Kidney epithelial cell (primary cell): Measurements from ENCODE around the gene FAM89A. TPM values are rescaled to one million over a fixed set of nuclear protein-coding genes. Genes with fewer than 3 reads are reported as not detected.
"Not testable (repeated sequence)": the region's sequence is repeated elsewhere in the genome, so short reads cannot be mapped to it uniquely, and the experiment has no call there.

Source experiments
- DNase-seq: peaks from one replicate; pipeline ENCODE4 v3.0.0-alpha.2; 2010; ENCODE audit warnings: low read depth
- H3K27me3 ChIP-seq: 2 replicates; pipeline ENCODE4 v1.6.0; 2011; ENCODE audit warnings: low read length; ENCODE audit not compliant: control insufficient read depth, insufficient read depth
- H3K36me3 ChIP-seq: 2 replicates; pipeline ENCODE4 v1.5.1; 2011; ENCODE audit warnings: low read length; ENCODE audit not compliant: control insufficient read depth, insufficient read depth
- H3K4me3 ChIP-seq: 2 replicates; pipeline ENCODE4 v1.5.1; 2011; ENCODE audit warnings: low read depth, mild to moderate bottlenecking, control low read depth, low read length
- CTCF ChIP-seq: IDR thresholded peaks from 2 replicates; pipeline ENCODE4 v1.5.1; 2011; ENCODE audit warnings: mild to moderate bottlenecking, moderate library complexity, low read length, control low read depth, inconsistent platforms; ENCODE audit not compliant: insufficient read depth, poor library complexity, severe bottlenecking
- total RNA-seq: library from RNA; depleted of rRNA; stranded (reverse); fragments of >200 nt; gene quantifications from 2 replicates; pipeline ENCODE4 v1.2.3, GENCODE V29; 2015

Gene FAM89A
- total RNA-seq, 1 donor from 2014 or later = 7.1 TPM

- Histone ChIP-seq H3K36me3 (no peaks in the 10 kb centered on the region), H3K27me3 (no peaks in the 10 kb centered on the region), H3K4me3 (no peak overlapping the region)
- DNase-seq = no peak
- no peak for TF ChIP-seq CTCF
Observed at GRCh38 chr1:231032963-231033362, 7.1 kb downstream of the FAM89A start.

- no peak for DNase-seq
- TF ChIP-seq CTCF = no peak
- no peak overlapping the region for H3K4me3 ChIP-seq
- no peaks in the 10 kb centered on the region for H3K36me3 ChIP-seq
- no peaks in the 10 kb centered on the region for H3K27me3 ChIP-seq
Observed at GRCh38 chr1:231029841-231030240, 10.2 kb downstream of the FAM89A start.

- H3K4me3 ChIP-seq, DNase-seq, H3K36me3 ChIP-seq, H3K27me3 ChIP-seq: not testable (repeated sequence)
Observed at GRCh38 chr1:231029247-231029646, 10.8 kb downstream of the FAM89A start.

GRCh38 chr1:231028682-231029081, 11.4 kb downstream of the FAM89A start:
- no peak for DNase-seq
- no peaks in the 10 kb centered on the region for H3K36me3 ChIP-seq
- TF ChIP-seq CTCF = no peak
- no peak overlapping the region for H3K4me3 ChIP-seq
- no peaks in the 10 kb centered on the region for H3K27me3 ChIP-seq

GRCh38 chr1:231027971-231028370, 12.1 kb downstream of the FAM89A start:
- no peak for TF ChIP-seq CTCF
- no peak overlapping the region for H3K4me3 ChIP-seq

GRCh38 chr1:231027136-231027925, 12.7 kb downstream of the FAM89A start:
- Histone ChIP-seq H3K4me3 (no peak overlapping the region), H3K27me3 (no peaks in the 10 kb centered on the region), H3K36me3 (no peaks in the 10 kb centered on the region)
- no peak for TF ChIP-seq CTCF
- DNase-seq = no peak

More at GRCh38 chr1:231027971-231028370, 12.1 kb downstream of the FAM89A start:
- no peak for DNase-seq
- H3K36me3 ChIP-seq = no peaks in the 10 kb centered on the region
- H3K27me3 ChIP-seq = no peaks in the 10 kb centered on the region
